Stimulated activated CD4-positive, alpha-beta T cell treated with anti-CD3 and anti-CD28 coated beads, TNF-alpha, amount 100 ng/mL, for 24 hours (primary cell): ENCODE measurements around the gene HK1.
A peak's percentile ranks its signal among the peaks of the same experiment; 100 is the strongest.

Source experiments
- DNase-seq, 3 experiments: peaks; one replicate each; pipeline ENCODE4 v3.0.0-alpha.2; 2020; ENCODE audit warnings: low read depth in 3 of 3

HK1 gene

GRCh38 chr10:69374931-69375306, 96.6 kb downstream of the HK1 start:
- DNase-seq, result no peak

DNA sequence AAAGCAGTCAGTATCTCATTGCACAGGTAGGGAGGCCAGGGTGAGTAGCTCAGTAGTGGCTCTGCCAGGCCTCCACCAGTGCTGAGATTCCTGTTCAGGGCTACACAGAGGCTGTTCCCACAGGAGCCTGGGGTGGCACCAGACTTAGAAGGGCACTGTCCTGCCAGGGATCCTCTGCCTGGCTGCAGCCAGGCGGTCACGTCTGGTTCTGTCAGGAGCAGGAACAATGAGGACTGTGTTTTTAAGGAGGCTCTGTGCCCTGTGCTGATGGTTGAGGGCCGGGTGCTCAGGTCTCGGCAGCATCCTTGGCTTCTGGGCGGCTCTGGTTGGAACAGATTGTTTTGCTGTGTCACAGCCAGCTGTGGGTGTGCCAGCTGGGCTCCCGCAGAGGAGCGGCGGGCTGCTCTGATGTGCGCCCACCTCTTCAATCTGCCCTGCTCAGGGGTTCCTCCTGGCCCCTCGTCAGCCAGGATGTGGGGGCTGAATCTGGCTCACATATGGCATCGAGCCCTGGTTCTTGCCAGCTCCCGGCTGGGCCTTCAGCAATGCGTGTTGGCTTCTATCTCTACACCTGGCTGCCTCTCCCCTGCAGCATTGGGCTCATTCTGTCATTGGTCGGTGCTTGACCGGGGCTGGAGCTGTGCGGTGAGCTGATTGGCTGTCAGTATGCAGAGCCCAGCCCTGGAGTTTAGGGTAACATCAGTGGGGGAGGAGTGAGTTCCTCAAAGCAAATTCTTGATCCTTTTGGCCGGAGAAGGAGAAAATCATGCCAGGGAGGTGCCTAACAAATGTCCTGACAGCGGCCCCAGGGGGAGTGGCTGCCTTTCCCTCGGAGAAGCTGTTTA, 97.2 kb downstream of the HK1 start:
- DNase-seq, result no peak

GRCh38 chr10:69376662-69377061, 98.4 kb downstream of the HK1 start:
- DNase-seq, result no peak

GRCh38 chr10:69377191-69377590, 98.9 kb downstream of the HK1 start:
- DNase-seq, result no peak

DNA sequence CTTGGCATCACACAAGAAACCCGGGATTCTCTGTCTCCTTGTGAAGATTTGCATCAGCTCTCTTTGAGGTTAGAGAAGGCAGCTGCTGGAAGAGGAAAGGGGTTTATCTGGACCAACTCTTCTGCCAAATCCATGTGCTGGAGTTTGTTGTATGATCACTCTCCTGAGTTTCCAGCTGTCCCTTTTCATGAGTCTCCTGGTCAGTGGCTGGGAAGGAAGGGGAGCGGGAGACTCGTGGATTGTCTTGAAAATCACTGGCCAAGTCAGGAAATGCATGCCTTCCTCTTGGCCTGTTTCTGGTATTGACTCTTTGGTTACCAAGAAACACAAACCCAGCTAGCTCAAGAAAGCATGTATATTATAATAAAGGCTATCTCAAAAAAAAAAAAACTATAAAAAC, 99.6 kb downstream of the HK1 start:
- no peak for DNase-seq

DNA sequence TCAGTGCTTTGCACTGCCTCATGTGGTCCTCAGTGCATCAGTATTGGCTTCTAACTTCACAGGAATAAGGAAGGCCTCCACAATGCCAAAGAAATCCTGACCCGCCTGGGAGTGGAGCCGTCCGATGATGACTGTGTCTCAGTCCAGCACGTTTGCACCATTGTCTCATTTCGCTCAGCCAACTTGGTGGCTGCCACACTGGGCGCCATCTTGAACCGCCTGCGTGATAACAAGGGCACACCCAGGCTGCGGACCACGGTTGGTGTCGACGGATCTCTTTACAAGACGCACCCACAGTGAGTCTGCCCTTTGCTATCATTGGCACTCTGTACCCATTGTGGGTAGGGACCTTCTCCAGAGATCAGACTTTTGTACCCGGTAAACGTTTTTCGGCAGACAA, 101.5 kb downstream of the HK1 start:
- no peak for DNase-seq

GRCh38 chr10:69382382-69383117, 104.3 kb downstream of the HK1 start:
- DNase-seq, result no peak

- no peak for DNase-seq
Measured at GRCh38 chr10:69383558-69383957, 105.3 kb downstream of the HK1 start.

DNA sequence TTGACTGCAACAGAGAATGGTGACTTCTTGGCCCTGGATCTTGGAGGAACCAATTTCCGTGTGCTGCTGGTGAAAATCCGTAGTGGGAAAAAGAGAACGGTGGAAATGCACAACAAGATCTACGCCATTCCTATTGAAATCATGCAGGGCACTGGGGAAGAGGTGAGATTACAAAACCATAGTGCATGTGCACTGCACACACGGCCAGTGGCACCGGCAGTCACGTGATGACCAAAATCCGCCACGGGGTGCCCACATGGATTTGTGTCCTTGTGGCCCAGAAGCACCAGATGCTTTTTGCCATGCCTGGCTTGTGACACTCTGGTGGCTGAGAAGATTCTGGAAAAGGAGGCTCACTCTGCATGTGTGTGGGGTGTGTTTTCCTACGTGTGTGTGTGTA, 106.0 kb downstream of the HK1 start:
- no peak for DNase-seq

DNA sequence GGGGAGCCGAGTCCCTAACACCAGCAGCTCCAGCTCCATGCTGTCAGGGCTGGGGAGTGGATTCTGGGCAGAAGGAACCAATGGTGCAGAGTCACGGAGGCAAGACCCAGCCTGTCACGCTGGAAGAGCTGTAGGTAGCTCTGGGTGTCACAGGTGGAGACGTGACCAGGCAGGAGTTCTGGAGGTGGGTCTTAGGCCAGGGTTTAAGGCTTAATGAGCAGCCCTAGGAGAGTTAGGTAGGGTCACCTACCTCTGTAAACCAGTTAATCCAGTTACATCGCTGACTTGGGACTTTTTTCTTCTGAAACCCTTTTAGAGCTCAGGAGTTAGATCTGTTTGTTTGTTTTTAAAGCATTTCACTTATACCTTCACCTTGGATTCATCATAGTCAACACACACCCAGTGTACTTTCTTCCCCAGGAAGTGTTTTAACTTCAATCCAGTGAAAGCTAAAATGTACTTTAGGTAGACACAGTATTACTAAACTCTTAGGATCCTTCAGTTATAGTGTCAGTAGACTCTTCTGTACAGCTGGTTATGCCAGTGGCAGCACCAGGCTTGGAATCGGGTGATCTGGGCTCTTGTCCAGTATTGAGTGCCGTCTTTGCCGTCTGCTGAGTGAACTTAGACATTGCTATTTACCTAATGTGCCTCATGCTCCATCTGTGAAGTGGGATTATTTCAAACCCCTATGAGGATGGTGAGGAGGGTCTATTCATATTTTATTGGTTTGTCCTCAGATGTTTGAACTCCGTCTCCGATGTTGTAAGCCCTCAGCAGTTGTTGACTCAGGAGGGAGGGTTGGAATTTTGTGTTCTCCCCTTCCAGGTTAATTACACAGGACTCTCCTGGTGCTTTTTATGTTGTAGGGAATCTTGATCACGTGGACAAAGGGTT, 107.4 kb downstream of the HK1 start:
- DNase-seq, result no peak

DNA sequence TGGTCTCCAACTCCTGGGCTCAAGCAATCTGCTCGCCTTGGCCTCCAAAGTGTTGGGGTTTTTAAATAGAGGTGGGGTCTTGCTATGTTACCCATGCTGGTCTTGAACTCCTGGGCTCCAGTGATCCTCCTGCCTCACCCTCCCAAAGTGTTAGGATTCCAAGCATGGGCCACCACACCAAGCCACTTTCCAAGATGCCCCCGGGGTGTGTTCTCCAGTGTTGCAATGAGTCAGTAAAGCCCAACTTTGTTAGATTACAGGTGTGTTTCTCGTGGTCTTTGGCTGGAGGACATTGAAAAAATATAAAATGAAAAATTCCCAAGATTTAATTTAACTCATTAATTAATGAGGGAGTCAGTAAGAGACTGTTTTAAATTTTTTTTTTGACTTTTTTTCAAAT, 109.2 kb downstream of the HK1 start:
- DNase-seq, result no peak

GRCh38 chr10:69388488-69388887, 110.2 kb downstream of the HK1 start:
- no peak for DNase-seq

DNA sequence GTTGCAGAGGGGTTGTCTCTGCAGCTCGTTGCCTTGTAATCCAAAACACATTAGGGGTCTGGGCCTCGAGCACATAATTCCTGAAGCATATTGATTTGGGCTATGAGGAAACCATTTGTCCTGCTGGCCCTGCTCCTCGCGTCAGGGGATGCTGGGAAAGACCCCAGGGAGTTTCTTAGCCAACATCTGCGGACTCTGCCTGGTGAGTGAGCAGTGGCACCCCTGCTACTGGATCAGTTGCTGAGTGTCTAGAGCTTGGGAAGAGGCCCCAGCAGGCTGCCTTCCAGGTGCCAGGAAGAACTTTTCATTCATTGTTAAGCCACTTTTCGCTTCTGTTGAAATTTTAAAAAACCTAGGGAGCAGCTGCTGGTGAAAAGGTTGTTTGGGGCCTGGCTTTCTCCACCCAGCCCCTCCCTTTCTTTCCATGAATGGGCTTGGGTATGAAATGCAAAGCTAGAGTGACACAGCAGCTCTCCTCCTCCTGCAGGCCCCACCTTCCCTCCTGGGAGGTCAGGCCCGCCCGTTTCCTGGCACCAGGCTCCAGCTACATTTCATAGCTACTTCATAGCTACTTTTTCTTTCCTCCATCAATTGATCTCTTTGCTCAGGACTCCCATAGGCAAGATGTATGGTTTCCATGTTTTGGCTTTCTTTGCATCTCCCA, 111.7 kb downstream of the HK1 start:
- DNase-seq, result no peak

GRCh38 chr10:69391158-69391557, 112.9 kb downstream of the HK1 start:
- no peak for DNase-seq

DNA sequence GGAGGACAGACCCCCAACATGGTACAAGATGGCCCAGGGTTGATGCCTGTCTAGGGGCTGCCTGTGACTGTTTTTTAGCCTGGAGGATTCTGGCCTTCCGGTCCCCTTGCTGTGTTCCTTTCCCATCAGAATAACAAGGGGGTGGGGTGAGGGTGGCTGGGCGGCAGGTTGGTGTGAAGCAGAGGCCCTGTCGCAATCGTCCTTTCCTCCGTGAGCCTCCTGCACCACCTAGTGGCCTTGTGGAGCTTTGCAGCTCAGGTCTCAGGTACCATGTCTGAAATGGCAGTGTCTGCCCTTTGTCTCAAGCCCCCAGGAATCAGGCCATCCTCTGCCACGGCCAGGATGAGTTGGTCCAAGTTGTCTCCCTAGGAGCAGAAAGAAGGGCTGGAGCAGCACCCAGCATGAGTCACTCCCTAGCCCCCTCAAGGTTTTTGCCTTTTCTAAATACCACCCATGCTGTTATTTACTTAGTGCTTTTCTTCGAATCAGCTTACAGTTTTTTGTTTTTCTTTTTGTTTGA, 114.2 kb downstream of the HK1 start:
- peak; percentile 62 to 78 (median 72) for DNase-seq

- DNase-seq, result no peak
Measured at GRCh38 chr10:69394020-69394419, 115.7 kb downstream of the HK1 start.

DNA sequence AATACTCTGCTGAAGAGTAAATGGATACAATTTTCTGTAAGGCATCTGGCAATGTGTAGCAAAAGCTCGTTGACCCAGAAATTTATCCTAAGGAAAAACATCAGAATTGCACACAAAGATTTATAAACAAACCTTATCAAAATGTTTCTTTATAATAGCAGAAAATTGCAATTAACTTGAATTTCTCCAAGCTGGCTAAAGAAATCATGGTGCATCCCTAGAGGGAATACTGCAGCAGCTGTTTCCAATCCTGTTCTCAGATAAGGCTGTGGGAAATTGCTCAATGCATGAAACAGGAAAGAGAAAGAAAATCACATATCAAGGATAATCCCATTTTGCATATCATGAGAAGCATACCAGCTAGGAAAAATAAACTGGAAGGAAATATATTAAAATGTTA, 119.7 kb downstream of the HK1 start:
- DNase-seq, result no peak

- no peak for DNase-seq
Measured at GRCh38 chr10:69398466-69398865, 120.2 kb downstream of the HK1 start.

GRCh38 chr10:69400936-69401335, 122.6 kb downstream of the HK1 start:
- no peak for DNase-seq

DNA sequence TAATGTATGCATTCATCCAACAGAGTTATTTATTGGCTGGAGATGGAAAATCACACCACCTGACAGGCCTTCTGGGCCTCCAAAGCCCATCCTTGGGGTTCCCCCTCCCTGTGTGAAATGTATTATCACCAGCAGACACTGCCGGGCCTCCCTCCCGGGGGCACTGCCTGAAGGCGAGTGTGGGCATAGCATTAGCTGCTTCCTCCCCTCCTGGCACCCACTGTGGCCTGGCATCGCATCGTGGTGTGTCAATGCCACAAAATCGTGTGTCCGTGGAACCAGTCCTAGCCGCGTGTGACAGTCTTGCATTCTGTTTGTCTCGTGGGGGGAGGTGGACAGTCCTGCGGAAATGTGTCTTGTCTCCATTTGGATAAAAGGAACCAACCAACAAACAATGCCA, 123.1 kb downstream of the HK1 start:
- DNase-seq, result no peak

DNA sequence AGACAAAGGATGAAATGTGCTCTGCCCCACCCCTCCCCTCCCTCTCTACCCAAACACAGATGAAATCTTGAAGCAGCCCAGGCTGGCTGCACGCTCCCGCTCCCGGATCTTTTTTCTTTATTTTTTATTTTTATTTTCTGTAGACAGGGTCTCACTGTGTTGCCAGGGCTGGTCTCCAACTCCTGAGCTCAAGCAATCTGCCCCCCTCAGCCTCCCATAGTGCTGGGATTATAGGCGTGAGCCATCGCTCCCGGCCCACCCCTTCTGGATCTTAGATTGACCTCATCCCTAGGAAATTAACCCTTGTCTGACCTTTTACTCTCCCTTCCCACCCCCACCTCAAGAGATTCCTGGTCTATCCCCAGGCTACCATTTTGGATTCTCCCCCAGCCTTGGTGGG, 124.1 kb downstream of the HK1 start:
- DNase-seq, result no peak

DNA sequence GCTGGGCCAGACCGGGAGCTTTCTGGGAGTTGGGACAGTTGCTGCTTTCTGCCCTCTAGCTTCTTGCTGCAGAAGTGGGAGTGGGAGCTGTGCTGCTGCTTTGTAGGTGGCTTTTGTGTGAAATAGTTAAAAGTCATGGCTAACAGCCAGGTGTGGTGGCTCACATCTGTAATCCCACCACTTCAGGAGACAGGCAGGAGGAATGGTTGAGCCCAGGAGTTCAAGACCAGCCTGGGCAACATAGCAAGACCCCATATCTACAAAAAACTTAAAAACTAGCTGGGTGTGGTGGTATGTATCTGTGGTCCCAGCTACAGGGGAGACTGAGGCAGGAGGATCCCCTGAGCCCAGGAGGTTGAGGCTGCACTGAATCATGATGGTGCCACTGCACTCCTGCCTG, 124.8 kb downstream of the HK1 start:
- no peak for DNase-seq
